ENCODE measurements around the gene WLS.

WLS gene

DNA sequence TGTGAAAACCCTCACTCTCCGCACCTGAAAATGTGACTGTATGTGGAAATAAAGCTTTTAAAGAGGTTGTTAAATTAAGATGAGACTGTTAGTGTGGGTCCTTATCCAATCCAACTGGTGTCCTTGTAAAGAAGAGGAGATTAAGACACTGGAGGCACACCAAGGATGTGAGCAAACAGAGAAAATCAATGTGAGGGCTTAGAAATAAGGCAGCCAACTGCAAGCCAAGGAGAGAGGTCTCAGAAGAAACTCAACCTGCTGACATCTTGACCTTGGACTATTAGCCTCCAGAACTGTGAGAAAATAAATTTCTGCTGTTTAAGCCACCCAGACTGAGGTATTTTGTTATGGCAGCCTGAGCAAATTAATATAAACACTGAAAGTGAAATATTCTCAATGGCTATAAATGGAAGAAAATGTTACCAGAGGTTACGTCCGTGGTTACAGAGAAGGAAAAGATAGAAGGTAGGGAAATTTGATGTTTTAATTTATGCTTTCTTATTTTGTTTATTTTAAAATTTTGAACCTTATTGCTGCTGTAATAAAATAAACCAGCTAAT, 22.4 kb upstream of the WLS start:
- DNase-seq (ENCODE audit: low spot score) = no peak
- Histone ChIP-seq H3K4me2 (ENCODE audit: insufficient read depth, low read length, poor library complexity, severe bottlenecking) (no peak overlapping the region), H3K27ac (replicated peaks; ENCODE audit: low read length) (no peak overlapping the region), H3K79me1 (ENCODE audit: low read depth, low read length) (no peaks in the 10 kb centered on the region), H3K36me3 (replicated peaks in 1 of 2; ENCODE audit: control insufficient read depth in 2 of 2, insufficient read depth in 2 of 2, low read length in 2 of 2) (no peaks in the 10 kb centered on the region), H4K91ac (ENCODE audit: low read depth, low read length, poor library complexity) (no peak overlapping the region), H2BK120ac (ENCODE audit: low read depth, low read length) (no peak overlapping the region), H2BK12ac (ENCODE audit: low read length) (no peak overlapping the region), H3K4me3 (ENCODE audit: low read length in 2 of 2) (no peak overlapping the region), H3K18ac (ENCODE audit: low read length) (no peak overlapping the region), H3K9ac (ENCODE audit: low read depth, low read length, poor library complexity) (no peak overlapping the region), H3K14ac (ENCODE audit: low read length) (no peak overlapping the region), H3K23ac (ENCODE audit: low read depth, low read length, poor library complexity) (no peak overlapping the region), H3K4me1 (ENCODE audit: control insufficient read depth in 2 of 2, insufficient read depth in 1 of 2, low read depth in 1 of 2, low read length in 2 of 2) (no peaks in the 10 kb centered on the region), H2BK5ac (ENCODE audit: low read length) (no peak overlapping the region), H2AFZ (ENCODE audit: low read length) (no peak overlapping the region), H3K4ac (ENCODE audit: low read length) (no peak overlapping the region), H2AK5ac (ENCODE audit: low read depth, low read length) (no peak overlapping the region), H3K27me3 (ENCODE audit: control insufficient read depth in 3 of 3, insufficient read depth in 3 of 3, low read depth in 1 of 3, low read length in 3 of 3) (no peaks in the 10 kb centered on the region), H4K8ac (ENCODE audit: low read depth, low read length) (no peak overlapping the region), H3K9me3 (replicated peaks in 1 of 2; ENCODE audit: control insufficient read depth in 2 of 2, insufficient read depth in 1 of 2, low read depth in 1 of 2, low read length in 2 of 2) (no peaks in the 10 kb centered on the region), H2BK15ac (ENCODE audit: low read length) (no peak overlapping the region)
- WGBS, 2 donors (ENCODE audit: extremely low coverage in 2 of 2, insufficient read length in 2 of 2, insufficient replicate concordance in 1 of 2) = 100% methylated on average over 1 of the region's 3 CpGs; no CpG with 5 or more reads in 1 of the 2 donors

GRCh38 chr1:68237040-68237439, 4.7 kb upstream of the WLS start:
- Histone ChIP-seq H3K4me3 (ENCODE audit: low read length in 2 of 2) (no peak overlapping the region), H2BK12ac (ENCODE audit: low read length) (no peak overlapping the region), H2AK5ac (ENCODE audit: low read depth, low read length) (no peak overlapping the region), H3K14ac (ENCODE audit: low read length) (no peak overlapping the region), H2BK5ac (ENCODE audit: low read length) (no peak overlapping the region), H2BK120ac (ENCODE audit: low read depth, low read length) (no peak overlapping the region), H3K4ac (ENCODE audit: low read length) (no peak overlapping the region), H3K79me1 (ENCODE audit: low read depth, low read length) (no peaks in the 10 kb centered on the region), H3K9me3 (replicated peaks in 1 of 2; ENCODE audit: control insufficient read depth in 2 of 2, insufficient read depth in 1 of 2, low read depth in 1 of 2, low read length in 2 of 2) (no peaks in the 10 kb centered on the region), H2AFZ (ENCODE audit: low read length) (no peak overlapping the region), H3K9ac (ENCODE audit: low read depth, low read length, poor library complexity) (no peak overlapping the region), H3K4me1 (ENCODE audit: control insufficient read depth in 2 of 2, insufficient read depth in 1 of 2, low read depth in 1 of 2, low read length in 2 of 2) (peaks cover 8% of the 10 kb centered on the region in 2 donors), H4K91ac (ENCODE audit: low read depth, low read length, poor library complexity) (no peak overlapping the region), H3K27ac (replicated peaks; ENCODE audit: low read length) (no peak overlapping the region), H3K18ac (ENCODE audit: low read length) (no peak overlapping the region), H3K4me2 (ENCODE audit: insufficient read depth, low read length, poor library complexity, severe bottlenecking) (no peak overlapping the region), H3K27me3 (ENCODE audit: control insufficient read depth in 3 of 3, insufficient read depth in 3 of 3, low read depth in 1 of 3, low read length in 3 of 3) (peaks cover 0 to 10% (median 0%) of the 10 kb centered on the region in 3 experiments), H2BK15ac (ENCODE audit: low read length) (no peak overlapping the region), H3K23ac (ENCODE audit: low read depth, low read length, poor library complexity) (no peak overlapping the region), H3K36me3 (replicated peaks in 1 of 2; ENCODE audit: control insufficient read depth in 2 of 2, insufficient read depth in 2 of 2, low read length in 2 of 2) (no peaks in the 10 kb centered on the region), H4K8ac (ENCODE audit: low read depth, low read length) (no peak overlapping the region)
- 100% methylated on average over 1 of the region's 2 CpGs; no CpG with 5 or more reads in 1 of the 2 donors for WGBS, 2 donors (ENCODE audit: extremely low coverage in 2 of 2, insufficient read length in 2 of 2, insufficient replicate concordance in 1 of 2)
- DNase-seq (ENCODE audit: low spot score) = no peak

DNA sequence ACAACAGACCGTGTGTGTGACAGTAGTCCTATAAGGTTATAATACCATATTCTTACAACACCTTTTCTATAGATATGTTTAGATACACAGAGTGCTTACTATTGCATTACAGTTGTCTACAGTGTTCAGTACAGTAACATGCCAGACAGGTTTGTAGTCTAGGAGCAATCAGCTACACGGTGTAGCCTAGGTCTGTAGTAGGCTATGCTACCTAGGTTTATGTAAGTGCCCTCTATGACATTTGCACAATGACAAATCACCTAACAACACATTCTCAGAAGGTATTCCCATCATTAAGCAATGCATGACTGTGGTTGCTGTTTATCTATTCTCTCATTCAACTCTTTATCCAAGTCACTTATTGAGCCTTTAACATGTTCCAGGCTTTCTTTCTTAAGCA, 1.8 kb upstream of the WLS start:
- no peak overlapping the region for H2AFZ ChIP-seq (ENCODE audit: low read length)

GRCh38 chr1:68233202-68233601, 879 bp upstream of the WLS start:
- Histone ChIP-seq H3K4ac (ENCODE audit: low read length) (no peak overlapping the region), H3K18ac (ENCODE audit: low read length) (no peak overlapping the region), H3K27ac (replicated peaks; ENCODE audit: low read length) (no peak overlapping the region), H4K91ac (ENCODE audit: low read depth, low read length, poor library complexity) (no peak overlapping the region), H2BK12ac (ENCODE audit: low read length) (no peak overlapping the region), H3K4me1 (ENCODE audit: control insufficient read depth in 2 of 2, insufficient read depth in 1 of 2, low read depth in 1 of 2, low read length in 2 of 2) (peaks cover 8 to 22% of the 10 kb centered on the region in 2 donors), H2BK120ac (ENCODE audit: low read depth, low read length) (no peak overlapping the region), H2BK5ac (ENCODE audit: low read length) (no peak overlapping the region), H3K4me3 (ENCODE audit: low read length in 2 of 2) (peak overlapping the region in 1 of 2 donors; percentile 74), H3K23ac (ENCODE audit: low read depth, low read length, poor library complexity) (no peak overlapping the region), H2BK15ac (ENCODE audit: low read length) (no peak overlapping the region), H3K9ac (ENCODE audit: low read depth, low read length, poor library complexity) (no peak overlapping the region), H2AK5ac (ENCODE audit: low read depth, low read length) (no peak overlapping the region), H3K9me3 (replicated peaks in 1 of 2; ENCODE audit: control insufficient read depth in 2 of 2, insufficient read depth in 1 of 2, low read depth in 1 of 2, low read length in 2 of 2) (no peaks in the 10 kb centered on the region), H3K14ac (ENCODE audit: low read length) (no peak overlapping the region), H3K27me3 (ENCODE audit: control insufficient read depth in 3 of 3, insufficient read depth in 3 of 3, low read depth in 1 of 3, low read length in 3 of 3) (peaks cover 0 to 40% (median 9%) of the 10 kb centered on the region in 3 experiments), H3K36me3 (replicated peaks in 1 of 2; ENCODE audit: control insufficient read depth in 2 of 2, insufficient read depth in 2 of 2, low read length in 2 of 2) (peaks cover 0 to under 1% of the 10 kb centered on the region in 2 donors), H3K79me1 (ENCODE audit: low read depth, low read length) (no peaks in the 10 kb centered on the region), H3K4me2 (ENCODE audit: insufficient read depth, low read length, poor library complexity, severe bottlenecking) (no peak overlapping the region), H2AFZ (ENCODE audit: low read length) (peak overlapping the region; percentile 95), H4K8ac (ENCODE audit: low read depth, low read length) (no peak overlapping the region)
- no peak for DNase-seq (ENCODE audit: low spot score)
- WGBS, 2 donors (ENCODE audit: extremely low coverage in 2 of 2, insufficient read length in 2 of 2, insufficient replicate concordance in 1 of 2) = no CpG with 5 or more reads among the region's 1 CpG

More for the DNA sequence above, 1.8 kb upstream of the WLS start:
- H2BK15ac ChIP-seq (ENCODE audit: low read length) = no peak overlapping the region
- H3K4me1 ChIP-seq (ENCODE audit: control insufficient read depth in 2 of 2, insufficient read depth in 1 of 2, low read depth in 1 of 2, low read length in 2 of 2) = peaks cover 8 to 17% of the 10 kb centered on the region in 2 donors
- H3K36me3 ChIP-seq (replicated peaks in 1 of 2; ENCODE audit: control insufficient read depth in 2 of 2, insufficient read depth in 2 of 2, low read length in 2 of 2) = no peaks in the 10 kb centered on the region
- no CpG with 5 or more reads among the region's 2 CpGs for WGBS, 2 donors (ENCODE audit: extremely low coverage in 2 of 2, insufficient read length in 2 of 2, insufficient replicate concordance in 1 of 2)
- no peak overlapping the region for H3K23ac ChIP-seq (ENCODE audit: low read depth, low read length, poor library complexity)
- H4K91ac ChIP-seq (ENCODE audit: low read depth, low read length, poor library complexity) = no peak overlapping the region
- H3K9me3 ChIP-seq (replicated peaks in 1 of 2; ENCODE audit: control insufficient read depth in 2 of 2, insufficient read depth in 1 of 2, low read depth in 1 of 2, low read length in 2 of 2) = no peaks in the 10 kb centered on the region
- no peak overlapping the region for H3K18ac ChIP-seq (ENCODE audit: low read length)
- DNase-seq (ENCODE audit: low spot score) = no peak
- no peak overlapping the region for H3K4me3 ChIP-seq (ENCODE audit: low read length in 2 of 2)
- no peak overlapping the region for H3K4me2 ChIP-seq (ENCODE audit: insufficient read depth, low read length, poor library complexity, severe bottlenecking)
- no peak overlapping the region for H3K4ac ChIP-seq (ENCODE audit: low read length)
- no peak overlapping the region for H3K14ac ChIP-seq (ENCODE audit: low read length)
- H2BK5ac ChIP-seq (ENCODE audit: low read length) = no peak overlapping the region
- H2AK5ac ChIP-seq (ENCODE audit: low read depth, low read length) = no peak overlapping the region
- peaks cover 0 to 36% (median 9%) of the 10 kb centered on the region in 3 experiments for H3K27me3 ChIP-seq (ENCODE audit: control insufficient read depth in 3 of 3, insufficient read depth in 3 of 3, low read depth in 1 of 3, low read length in 3 of 3)
- H3K27ac ChIP-seq (replicated peaks; ENCODE audit: low read length) = no peak overlapping the region
- H2BK120ac ChIP-seq (ENCODE audit: low read depth, low read length) = no peak overlapping the region
- no peak overlapping the region for H3K9ac ChIP-seq (ENCODE audit: low read depth, low read length, poor library complexity)
- H3K79me1 ChIP-seq (ENCODE audit: low read depth, low read length) = no peaks in the 10 kb centered on the region
- H4K8ac ChIP-seq (ENCODE audit: low read depth, low read length) = no peak overlapping the region
- H2BK12ac ChIP-seq (ENCODE audit: low read length) = no peak overlapping the region
